ENCODE measurements around the gene CEP290. TPM values are rescaled to one million over a fixed set of nuclear protein-coding genes. Genes with fewer than 3 reads are reported as not detected.

CEP290 gene
- total and polyA plus RNA-seq, 4 experiments from 2014 or later = 2.2 to 23.0 (median 16.4) TPM

DNA sequence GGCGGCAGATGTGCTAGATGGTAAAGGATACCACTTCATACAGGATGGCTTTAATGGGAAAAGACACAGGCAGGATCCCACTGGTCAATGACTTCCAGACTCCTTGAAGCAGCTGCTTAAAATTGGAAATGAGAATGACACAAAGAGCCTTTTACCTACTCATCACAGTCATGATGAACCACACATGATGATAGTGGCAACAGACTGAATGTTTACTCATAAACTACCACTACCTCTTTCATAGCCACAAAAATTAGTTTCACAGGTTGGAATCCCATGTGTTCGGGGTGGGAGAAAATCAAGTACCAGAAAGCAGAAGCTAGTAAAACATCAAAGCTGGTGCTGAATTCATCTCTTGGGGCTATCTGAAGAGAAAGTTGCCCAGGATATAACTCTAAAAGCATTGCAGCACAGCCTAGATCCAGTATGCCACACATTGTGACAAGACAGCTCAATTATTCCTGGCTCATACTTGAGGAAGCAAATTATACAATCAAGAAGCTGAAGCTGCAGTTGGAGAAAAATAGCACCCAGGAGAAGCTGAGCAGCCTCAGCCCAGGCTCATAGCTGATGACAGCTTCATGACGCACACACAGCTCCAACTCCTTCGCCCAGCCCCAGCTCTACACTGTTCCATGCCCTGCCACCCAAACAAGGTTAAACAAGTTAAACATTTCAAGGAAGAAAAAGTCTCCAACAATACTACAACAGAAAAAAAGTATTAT lies 83.7 kb downstream of the CEP290 start:
- H3K27ac ChIP-seq (ENCODE audit: low read depth, low read length) = no peak overlapping the region
- H3K9me3 Mint-ChIP-seq = no peaks in the 10 kb centered on the region
- ChIA-PET CTCF (ENCODE audit: partially characterized antibody) (no interaction called here), POLR2A (ENCODE audit: partially characterized antibody) (no interaction called here)
- H3K9me3 ChIP-seq (ENCODE audit: control insufficient read depth in 1 of 2, low read length in 2 of 2) = no peaks in the 10 kb centered on the region
- H3K36me3 Mint-ChIP-seq = peaks cover 42 to 48% of the 10 kb centered on the region in 2 donors
- H3K4me1 ChIP-seq (ENCODE audit: insufficient read depth, low read length) = no peaks in the 10 kb centered on the region
- no peaks in the 10 kb centered on the region for H3K27me3 Mint-ChIP-seq
- no peak overlapping the region for H3K4me3 ChIP-seq (ENCODE audit: low read length in 2 of 2)
- peaks cover 5% of the 10 kb centered on the region for H3K36me3 ChIP-seq (ENCODE audit: insufficient read depth, low read length)
- peak overlapping the region in 2 of 7 donors; percentile 5 to 61 for H3K27ac Mint-ChIP-seq
- H3K4me1 Mint-ChIP-seq = no peaks in the 10 kb centered on the region
- no peak for DNase-seq
- H3K4me3 Mint-ChIP-seq = no peak overlapping the region
- no peaks in the 10 kb centered on the region for H3K27me3 ChIP-seq (ENCODE audit: insufficient read depth, low read length)
- intact Hi-C loops (cut with micrococcal nuclease) = no loop called here

- Mint-ChIP-seq H3K27me3 (no peaks in the 10 kb centered on the region), H3K36me3 (peaks cover 35 to 51% of the 10 kb centered on the region in 2 donors), H3K27ac (peak overlapping the region in 2 of 7 donors; percentile 55 to 59), H3K4me3 (peak overlapping the region in 1 of 8 donors; percentile 20), H3K9me3 (no peaks in the 10 kb centered on the region), H3K4me1 (no peaks in the 10 kb centered on the region)
- Histone ChIP-seq H3K27ac (ENCODE audit: low read depth, low read length) (no peak overlapping the region), H3K4me3 (ENCODE audit: low read length in 2 of 2) (no peak overlapping the region), H3K9me3 (ENCODE audit: control insufficient read depth in 1 of 2, low read length in 2 of 2) (no peaks in the 10 kb centered on the region), H3K36me3 (ENCODE audit: insufficient read depth, low read length) (peaks cover 8% of the 10 kb centered on the region), H3K27me3 (ENCODE audit: insufficient read depth, low read length) (no peaks in the 10 kb centered on the region), H3K4me1 (ENCODE audit: insufficient read depth, low read length) (no peaks in the 10 kb centered on the region)
- ChIA-PET POLR2A (ENCODE audit: partially characterized antibody) (no interaction called here), CTCF (ENCODE audit: partially characterized antibody) (no interaction called here)
- intact Hi-C loops (cut with micrococcal nuclease) = no loop called here
- no peak for DNase-seq
Observed at GRCh38 chr12:88056571-88056970, 85.3 kb downstream of the CEP290 start.

- Histone ChIP-seq H3K27me3 (ENCODE audit: insufficient read depth, low read length) (no peaks in the 10 kb centered on the region), H3K36me3 (ENCODE audit: insufficient read depth, low read length) (peaks cover 13% of the 10 kb centered on the region), H3K4me3 (ENCODE audit: low read length in 2 of 2) (no peak overlapping the region), H3K27ac (ENCODE audit: low read depth, low read length) (no peak overlapping the region), H3K4me1 (ENCODE audit: insufficient read depth, low read length) (no peaks in the 10 kb centered on the region), H3K9me3 (ENCODE audit: control insufficient read depth in 1 of 2, low read length in 2 of 2) (no peaks in the 10 kb centered on the region)
- H3K27ac Mint-ChIP-seq = peak overlapping the region in 1 of 7 donors; percentile 72
- ChIA-PET POLR2A (ENCODE audit: partially characterized antibody) (no interaction called here), CTCF (ENCODE audit: partially characterized antibody) (interaction anchor here (0.8 kb wide), 1 partner anchor 17 kb away, joined by 4 read pairs; no protein-coding TSS in a partner anchor)
- H3K4me1 Mint-ChIP-seq = no peaks in the 10 kb centered on the region
- H3K36me3 Mint-ChIP-seq = peaks cover 28 to 44% of the 10 kb centered on the region in 2 donors
- DNase-seq = peak in 1 of 5 donors; percentile 4
- H3K4me3 Mint-ChIP-seq = no peak overlapping the region
- no peaks in the 10 kb centered on the region for H3K27me3 Mint-ChIP-seq
- intact Hi-C loops (cut with micrococcal nuclease) = no loop called here
- H3K9me3 Mint-ChIP-seq = no peaks in the 10 kb centered on the region
Observed at GRCh38 chr12:88052686-88053085, 89.2 kb downstream of the CEP290 start.

DNA sequence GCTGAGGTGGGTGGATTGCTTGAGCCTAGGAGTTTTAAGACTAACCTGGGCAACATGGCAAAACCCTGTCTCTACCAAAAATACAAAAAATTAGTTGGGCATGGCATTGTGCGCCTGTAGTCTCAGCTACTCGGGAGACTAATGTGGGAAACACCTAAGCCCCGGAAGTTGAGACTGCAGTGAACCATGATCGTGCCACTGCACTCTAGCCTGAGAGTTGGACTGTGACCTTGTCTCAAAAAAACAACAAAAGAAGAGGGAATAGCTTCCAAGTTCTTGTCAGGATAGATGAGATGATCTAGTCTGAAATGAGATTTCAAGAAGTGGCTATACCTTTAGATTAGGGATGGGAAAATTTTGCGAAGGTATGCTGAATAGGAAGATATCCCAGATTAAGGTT lies 97.9 kb downstream of the CEP290 start:
- H3K36me3 Mint-ChIP-seq = peaks cover 34 to 56% of the 10 kb centered on the region in 2 donors
- H3K27me3 Mint-ChIP-seq = no peaks in the 10 kb centered on the region
- H3K4me3 Mint-ChIP-seq = no peak overlapping the region
- ChIA-PET CTCF (ENCODE audit: partially characterized antibody) (no interaction called here), POLR2A (ENCODE audit: partially characterized antibody) (interaction anchor here (1.1 kb wide), 1 partner anchor 8 kb away, joined by 4 read pairs; no protein-coding TSS in a partner anchor)
- no peaks in the 10 kb centered on the region for H3K9me3 Mint-ChIP-seq
- peaks cover 9 to 26% (median 19%) of the 10 kb centered on the region in 4 donors for H3K4me1 Mint-ChIP-seq
- H3K9me3 ChIP-seq (ENCODE audit: control insufficient read depth in 1 of 2, low read length in 2 of 2) = no peaks in the 10 kb centered on the region
- no peaks in the 10 kb centered on the region for H3K27me3 ChIP-seq (ENCODE audit: insufficient read depth, low read length)
- peaks cover 26% of the 10 kb centered on the region for H3K36me3 ChIP-seq (ENCODE audit: insufficient read depth, low read length)
- no peaks in the 10 kb centered on the region for H3K4me1 ChIP-seq (ENCODE audit: insufficient read depth, low read length)
- H3K27ac ChIP-seq (ENCODE audit: low read depth, low read length) = no peak overlapping the region
- no peak for DNase-seq
- intact Hi-C loops (cut with micrococcal nuclease) = no loop called here
- peak overlapping the region in 2 of 7 donors; percentile 22 to 36 for H3K27ac Mint-ChIP-seq
- no peak overlapping the region for H3K4me3 ChIP-seq (ENCODE audit: low read length in 2 of 2)

- ChIA-PET CTCF (ENCODE audit: partially characterized antibody) (no interaction called here), POLR2A (ENCODE audit: partially characterized antibody) (no interaction called here)
- H3K4me3 Mint-ChIP-seq = peak overlapping the region in 1 of 8 donors; percentile 11
- H3K36me3 Mint-ChIP-seq = peaks cover 0 to 14% of the 10 kb centered on the region in 2 donors
- H3K4me1 Mint-ChIP-seq = peaks cover 38 to 69% (median 56%) of the 10 kb centered on the region in 4 donors
- no peaks in the 10 kb centered on the region for H3K9me3 Mint-ChIP-seq
- H3K27ac Mint-ChIP-seq = no peak overlapping the region
- peaks cover 41% of the 10 kb centered on the region for H3K4me1 ChIP-seq (ENCODE audit: insufficient read depth, low read length)
- no peaks in the 10 kb centered on the region for H3K36me3 ChIP-seq (ENCODE audit: insufficient read depth, low read length)
- no peak for DNase-seq
- no peaks in the 10 kb centered on the region for H3K27me3 ChIP-seq (ENCODE audit: insufficient read depth, low read length)
- no peaks in the 10 kb centered on the region for H3K27me3 Mint-ChIP-seq
- no peaks in the 10 kb centered on the region for H3K9me3 ChIP-seq (ENCODE audit: control insufficient read depth in 1 of 2, low read length in 2 of 2)
- no peak overlapping the region for H3K4me3 ChIP-seq (ENCODE audit: low read length in 2 of 2)
- H3K27ac ChIP-seq (ENCODE audit: low read depth, low read length) = no peak overlapping the region
- intact Hi-C loops (cut with micrococcal nuclease) = loop anchor here (5.0 kb wide), 1 partner anchor 1485 kb away; the partner anchor contains the start of gene GALNT4
Observed at GRCh38 chr12:88037770-88038169, 104.1 kb downstream of the CEP290 start.

GRCh38 chr12:88036353-88036965 lies 105.4 kb downstream of the CEP290 start:
- H3K9me3 ChIP-seq (ENCODE audit: control insufficient read depth in 1 of 2, low read length in 2 of 2) = no peaks in the 10 kb centered on the region
- Mint-ChIP-seq H3K9me3 (no peaks in the 10 kb centered on the region), H3K27me3 (no peaks in the 10 kb centered on the region), H3K4me1 (peaks cover 37 to 64% (median 53%) of the 10 kb centered on the region in 4 donors), H3K4me3 (peak overlapping the region; percentile 92 to 99 (median 96)), H3K36me3 (peaks cover 0 to 8% of the 10 kb centered on the region in 2 donors), H3K27ac (peak overlapping the region in 5 of 7 donors; percentile 85 to 97 (median 94))
- H3K4me1 ChIP-seq (ENCODE audit: insufficient read depth, low read length) = peaks cover 41% of the 10 kb centered on the region
- no peaks in the 10 kb centered on the region for H3K36me3 ChIP-seq (ENCODE audit: insufficient read depth, low read length)
- no peak overlapping the region for H3K27ac ChIP-seq (ENCODE audit: low read depth, low read length)
- no peaks in the 10 kb centered on the region for H3K27me3 ChIP-seq (ENCODE audit: insufficient read depth, low read length)
- intact Hi-C loops (cut with micrococcal nuclease) = loop anchor here (5.0 kb wide), 1 partner anchor 1486 kb away; the partner anchor contains the start of gene GALNT4
- peak overlapping the region in 1 of 2 donors; percentile 82 for H3K4me3 ChIP-seq (ENCODE audit: low read length in 2 of 2)
- ChIA-PET POLR2A (ENCODE audit: partially characterized antibody) (interaction anchor here (1.1 to 2.5 kb wide), 3 partner anchors 8 to 106 kb away, joined by 3 to 10 read pairs (median 4); partner anchors contain the start of genes CEP290 and TMTC3), CTCF (ENCODE audit: partially characterized antibody) (no interaction called here)
- DNase-seq = no peak

DNA sequence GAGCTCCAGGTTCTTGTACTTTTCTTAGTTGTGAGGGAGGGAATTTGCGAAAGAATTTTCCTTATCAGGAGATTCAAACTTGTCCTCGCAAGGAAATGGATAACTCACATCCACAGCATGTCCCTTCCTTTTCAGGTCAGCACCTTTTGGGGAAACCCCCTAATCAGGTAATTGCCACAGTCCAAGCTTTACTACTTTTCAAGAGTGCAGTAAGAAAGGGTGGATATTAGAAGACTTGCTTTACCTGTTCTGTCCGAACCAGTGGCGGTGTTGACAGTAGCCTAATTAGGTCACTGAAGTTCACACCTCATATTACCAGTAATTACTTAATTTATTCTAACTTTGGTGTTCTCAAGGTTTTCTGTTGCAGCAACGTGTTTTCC lies 106.0 kb downstream of the CEP290 start:
- POLR2A ChIA-PET (ENCODE audit: partially characterized antibody) = interaction anchor here (1.1 to 2.5 kb wide), 4 partner anchors 8 to 106 kb away, joined by 3 to 10 read pairs (median 4); partner anchors contain the start of genes CEP290 and TMTC3
- intact Hi-C loops (cut with micrococcal nuclease) = loop anchor here (1.0 to 5.0 kb wide), 2 partner anchors 106 to 1486 kb away; partner anchors contain the start of genes CEP290, GALNT4 and TMTC3
- no peaks in the 10 kb centered on the region for H3K27me3 Mint-ChIP-seq
- H3K27ac ChIP-seq (ENCODE audit: low read depth, low read length) = peak overlapping the region; percentile 56
- H3K27me3 ChIP-seq (ENCODE audit: insufficient read depth, low read length) = no peaks in the 10 kb centered on the region
- no peaks in the 10 kb centered on the region for H3K9me3 ChIP-seq (ENCODE audit: control insufficient read depth in 1 of 2, low read length in 2 of 2)
- H3K36me3 ChIP-seq (ENCODE audit: insufficient read depth, low read length) = no peaks in the 10 kb centered on the region
- peaks cover 41% of the 10 kb centered on the region for H3K4me1 ChIP-seq (ENCODE audit: insufficient read depth, low read length)
- no peak for DNase-seq
- H3K4me1 Mint-ChIP-seq = peaks cover 35 to 58% (median 48%) of the 10 kb centered on the region in 4 donors
- no peaks in the 10 kb centered on the region for H3K9me3 Mint-ChIP-seq
- peak overlapping the region; percentile 85 to 98 (median 95) for H3K27ac Mint-ChIP-seq
- H3K36me3 Mint-ChIP-seq = peaks cover 0 to 8% of the 10 kb centered on the region in 2 donors
- H3K4me3 Mint-ChIP-seq = peak overlapping the region; percentile 92 to 99 (median 96)
- CTCF ChIA-PET (ENCODE audit: partially characterized antibody) = no interaction called here
- peak overlapping the region; percentile 42 to 82 for H3K4me3 ChIP-seq (ENCODE audit: low read length in 2 of 2)
